IMR-90 (cell line): ENCODE data around the gene BMP4. TPM values are rescaled to one million over a fixed set of nuclear protein-coding genes. Genes with fewer than 3 reads are reported as not detected.
A peak's percentile ranks its signal among the peaks of the same experiment; 100 is the strongest.

ENCODE experiments used
- ATAC-seq: fragments of 200-7000 bp; cut with Tn5 transposase; 2 replicates; pipeline ENCODE4 v1.9.1; 2020; ENCODE audit warnings: low read depth, mild to moderate bottlenecking, moderate library complexity
- BruUV-seq: library from RNA; stranded (reverse); fragments of 400-500 nt; replicated peaks from 2 replicates; lab custom pipeline; 2021; lab: Mats Ljungman, UMichigan
- CTCF ChIA-PET: fragments of 300-600 bp; formaldehyde crosslinking; extraction: SDS; loops from one replicate; lab custom pipeline; 2021; ENCODE audit warnings: antibody characterized with exemption; lab: Yijun Ruan, JAX
- POLR2A ChIA-PET: fragments of 300-600 bp; sonication (Branson Sonifier 250); formaldehyde crosslinking; loops from one replicate; lab custom pipeline; 2022; ENCODE audit warnings: antibody characterized with exemption; ENCODE audit not compliant: unreplicated experiment; lab: Charles Lee
- DNase-seq: peaks from one replicate; pipeline ENCODE4 v3.0.0; 2013
- H2AFZ ChIP-seq: replicated peaks from 2 replicates; pipeline ENCODE3; 2013; ENCODE audit warnings: low read length, mild to moderate bottlenecking; ENCODE audit not compliant: poor library complexity
- H2AK5ac ChIP-seq: 2 replicates; pipeline ENCODE4 v1.6.1; 2013; ENCODE audit warnings: low read depth, low read length, inconsistent platforms
- H2AK9ac ChIP-seq: replicated peaks from 2 replicates; pipeline ENCODE3; 2013; ENCODE audit warnings: mild to moderate bottlenecking, low read depth, low read length, moderate library complexity; ENCODE audit not compliant: poor library complexity
- H2BK120ac ChIP-seq: 2 replicates; pipeline ENCODE4 v1.6.1; 2013; ENCODE audit warnings: low read depth, low read length, inconsistent platforms
- H2BK15ac ChIP-seq: 3 replicates; pipeline ENCODE4 v1.6.1; 2013; ENCODE audit warnings: low read depth, low read length, inconsistent platforms
- H2BK20ac ChIP-seq: 2 replicates; pipeline ENCODE4 v1.6.1; 2013; ENCODE audit warnings: low read depth, mild to moderate bottlenecking, inconsistent platforms, low read length, moderate library complexity
- H2BK5ac ChIP-seq: 2 replicates; pipeline ENCODE4 v1.6.1; 2013; ENCODE audit warnings: mild to moderate bottlenecking, low read depth, low read length, inconsistent platforms; ENCODE audit not compliant: poor library complexity, severe bottlenecking
- H3K14ac ChIP-seq: replicated peaks from 2 replicates; pipeline ENCODE4 v1.6.1; 2013; ENCODE audit warnings: low read depth, low read length, inconsistent platforms
- H3K18ac ChIP-seq: 2 replicates; pipeline ENCODE4 v1.6.1; 2013; ENCODE audit warnings: low read depth, low read length, control low read depth
- H3K23ac ChIP-seq: 2 replicates; pipeline ENCODE4 v1.6.1; 2013; ENCODE audit warnings: low read depth, low read length, inconsistent platforms
- H3K27ac ChIP-seq: 2 replicates; pipeline ENCODE4 v1.5.1; 2013; ENCODE audit warnings: mild to moderate bottlenecking, control low read depth, low read length; ENCODE audit not compliant: insufficient read depth
- H3K27me3 ChIP-seq: 2 replicates; pipeline ENCODE4 v1.6.1; 2013; ENCODE audit warnings: low read length; ENCODE audit not compliant: control insufficient read depth, insufficient read depth
- H3K36me3 ChIP-seq: 2 replicates; pipeline ENCODE4 v1.6.1; 2013; ENCODE audit warnings: low read length, mixed read lengths; ENCODE audit not compliant: control insufficient read depth, insufficient read depth
- H3K4ac ChIP-seq: 2 replicates; pipeline ENCODE4 v1.6.1; 2013; ENCODE audit warnings: low read depth, low read length, inconsistent platforms
- H3K4me1 ChIP-seq: 2 replicates; pipeline ENCODE4 v1.6.1; 2013; ENCODE audit warnings: low read length, mixed read lengths; ENCODE audit not compliant: control insufficient read depth, insufficient read depth
- H3K4me2 ChIP-seq: 2 replicates; pipeline ENCODE4 v1.6.1; 2013; ENCODE audit warnings: low read depth, mild to moderate bottlenecking, control low read depth, low read length, moderate library complexity
- H3K4me3 ChIP-seq: 2 replicates; pipeline ENCODE4 v1.5.1; 2013; ENCODE audit warnings: low read depth, mild to moderate bottlenecking, control low read depth, low read length, moderate library complexity; ENCODE audit not compliant: insufficient read depth
- H3K56ac ChIP-seq: 2 replicates; pipeline ENCODE4 v1.6.1; 2013; ENCODE audit warnings: low read length, inconsistent platforms; ENCODE audit not compliant: insufficient read depth; ENCODE audit errors: extremely low read depth
- H3K79me1 ChIP-seq, 2 experiments: 2 replicates each; pipeline ENCODE4 v1.6.1; 2013; ENCODE audit warnings: low read length in 2 of 2, inconsistent platforms in 1 of 2, low read depth in 1 of 2
- H3K9ac ChIP-seq: 2 replicates; pipeline ENCODE4 v1.6.1; 2013; ENCODE audit warnings: low read depth, low read length, control low read depth
- H3K9me1 ChIP-seq: 2 replicates; pipeline ENCODE4 v1.6.1; 2013; ENCODE audit warnings: low read length, inconsistent platforms; ENCODE audit not compliant: insufficient read depth
- H3K9me3 ChIP-seq: 2 replicates; pipeline ENCODE4 v1.6.1; 2013; ENCODE audit warnings: low read length; ENCODE audit not compliant: control insufficient read depth, insufficient read depth
- H4K20me1 ChIP-seq: 2 replicates; pipeline ENCODE4 v1.6.1; 2013; ENCODE audit warnings: low read length, inconsistent platforms; ENCODE audit not compliant: insufficient read depth
- H4K5ac ChIP-seq: 2 replicates; pipeline ENCODE4 v1.6.1; 2013; ENCODE audit warnings: mild to moderate bottlenecking, low read depth, low read length, control low read depth
- H4K8ac ChIP-seq, 2 experiments: 2 replicates each; pipeline ENCODE4 v1.6.1; 2013; ENCODE audit warnings: low read depth in 2 of 2, low read length in 2 of 2, control low read depth in 1 of 2, inconsistent platforms in 1 of 2
- H4K91ac ChIP-seq: 2 replicates; pipeline ENCODE4 v1.6.1; 2013; ENCODE audit warnings: low read depth, low read length, inconsistent platforms; ENCODE audit not compliant: insufficient read depth
- BHLHE40 ChIP-seq: fragments of 150-350 bp; IDR thresholded peaks from 2 replicates; pipeline ENCODE4 v1.6.1; 2016; ENCODE audit warnings: mild to moderate bottlenecking, low read depth, low read length
- CEBPB ChIP-seq: IDR thresholded peaks from 2 replicates; pipeline ENCODE4 v1.6.1; 2012; ENCODE audit warnings: low read depth, low read length, improper control_type of control experiment
- CHD1 ChIP-seq: IDR thresholded peaks from 2 replicates; pipeline ENCODE4 v1.6.1; 2012; ENCODE audit warnings: low read depth, low read length, improper control_type of control experiment
- ELK1 ChIP-seq: fragments of 150-350 bp; IDR thresholded peaks from 2 replicates; pipeline ENCODE4 v1.6.1; 2016; ENCODE audit warnings: low read depth, mild to moderate bottlenecking, low read length, moderate library complexity, borderline replicate concordance
- FOS ChIP-seq: fragments of 150-350 bp; IDR thresholded peaks from 2 replicates; pipeline ENCODE4 v1.6.1; 2016; ENCODE audit warnings: low read depth, low read length
- MAFK ChIP-seq: IDR thresholded peaks from 2 replicates; pipeline ENCODE4 v1.6.1; 2012; ENCODE audit warnings: low read depth, low read length, improper control_type of control experiment
- MAZ ChIP-seq: IDR thresholded peaks from 2 replicates; pipeline ENCODE4 v1.6.1; 2012; ENCODE audit warnings: low read depth, mild to moderate bottlenecking, low read length, improper control_type of control experiment, moderate library complexity, borderline replicate concordance
- NFE2L2 ChIP-seq: fragments of 150-350 bp; IDR thresholded peaks from 2 replicates; pipeline ENCODE4 v1.6.1; 2016; ENCODE audit warnings: low read depth, mild to moderate bottlenecking, low read length
- POLR2A ChIP-seq: IDR thresholded peaks from 2 replicates; pipeline ENCODE4 v1.6.1; 2012; ENCODE audit warnings: mild to moderate bottlenecking, low read depth, low read length
- RCOR1 ChIP-seq: IDR thresholded peaks from 2 replicates; pipeline ENCODE4 v1.6.1; 2012; ENCODE audit warnings: mild to moderate bottlenecking, low read length, improper control_type of control experiment; ENCODE audit not compliant: insufficient replicate concordance
- RFX5 ChIP-seq: IDR thresholded peaks from 2 replicates; pipeline ENCODE4 v1.8.0; 2012; ENCODE audit warnings: low read depth, mild to moderate bottlenecking, low read length, moderate library complexity
- SMC3 ChIP-seq: fragments of 150-350 bp; IDR thresholded peaks from 2 replicates; pipeline ENCODE4 v1.6.1; 2016; ENCODE audit warnings: low read depth, mild to moderate bottlenecking, antibody characterized with exemption, low read length, moderate library complexity
- WGBS, 2 experiments: methylation state at CpG; one replicate each; pipeline versions ENCODE4 v1.1.5 to v1.1.7; 2013; ENCODE audit warnings: missing lambda C conversion rate in 2 of 2; ENCODE audit not compliant: insufficient read length in 1 of 2; ENCODE audit errors: extremely low coverage in 2 of 2; 5-methylcytosine and 5-hydroxymethylcytosine counted together
- dilution Hi-C: fragments of 300-500 bp; cut with HindIII; formaldehyde crosslinking; loops from one replicate; pipeline ENCODE4 v1.14.3; 2018; ENCODE audit warnings: low sequenced_read_pairs; ENCODE audit not compliant: unreplicated experiment
- in situ Hi-C: fragments of 300-500 bp; cut with MboI; formaldehyde crosslinking; loops from 3 replicates; pipeline ENCODE4 v1.14.3; 2019; ENCODE audit warnings: low sequenced_read_pairs, inconsistent platforms, mixed read lengths
- intact Hi-C: fragments of 100-400 bp; cut with micrococcal nuclease; formaldehyde crosslinking; loops from 2 replicates; pipeline ENCODE4 v1.10.0; 2022
- polyA plus RNA-seq, 3 experiments: library from polyadenylated mRNA; depleted of rRNA; stranded (reverse); fragments of >200 nt; gene quantifications; 2 replicates each; pipeline ENCODE4 v1.2.3, GENCODE V29; 2012; ENCODE audit warnings: low replicate concordance in 1 of 3
- total RNA-seq: library from RNA; depleted of rRNA; stranded (reverse); fragments of >200 nt; gene quantifications from 2 replicates; pipeline ENCODE4 v1.2.3, GENCODE V29; 2012
- TF ChIP-seq, protein P1 (sequence below): fragments of 150-350 bp; IDR thresholded peaks from 2 replicates; pipeline ENCODE4 v1.6.1; 2017; ENCODE audit warnings: mild to moderate bottlenecking, antibody characterized with exemption, low read length, low read depth

The BMP4 gene
- total and polyA plus RNA-seq, 2 of the 4 experiments (the other 2 are of a cell fraction): 3.4 to 4.2 TPM

DNA sequence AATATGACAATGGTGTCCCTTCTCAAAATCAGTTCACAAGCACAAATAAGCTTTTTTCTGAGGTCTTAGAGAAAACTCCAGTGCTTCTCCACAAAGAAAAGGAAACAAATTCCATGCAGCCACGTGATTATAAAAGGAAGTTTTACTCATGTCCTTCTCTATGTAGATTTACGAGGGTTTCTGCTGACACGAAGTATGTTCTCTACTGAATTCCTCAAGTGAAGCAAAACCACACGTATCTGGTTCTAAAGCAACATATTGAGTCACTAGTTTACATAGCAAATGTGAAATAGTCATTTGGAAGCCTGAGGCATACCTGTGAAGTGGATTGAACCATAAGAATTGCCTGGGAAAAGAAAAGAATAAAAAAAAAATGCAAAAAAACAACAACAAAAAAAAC, 31.9 kb downstream of the BMP4 start:
- peak overlapping the region in 1 of 2 experiments; percentile 86; a peak in 1 of 4 replicates for H4K8ac ChIP-seq
- ATAC-seq: peak; percentile 80
- in situ Hi-C loops (no loop called here), intact Hi-C loops (no loop called here), dilution Hi-C loops (no loop called here)
- H2AK9ac ChIP-seq: no peak overlapping the region
- peak overlapping the region; percentile 52 for H3K4me2 ChIP-seq
- peaks cover 13% of the 10 kb centered on the region for H3K9me1 ChIP-seq
- H2AK5ac ChIP-seq: no peak overlapping the region
- no peak overlapping the region for H3K14ac ChIP-seq
- DNase-seq: peak; percentile 95
- no peaks in the 10 kb centered on the region for H3K9me3 ChIP-seq
- H3K27ac ChIP-seq: no peak overlapping the region
- no peaks in the 10 kb centered on the region for H4K20me1 ChIP-seq
- no peak overlapping the region for H2BK20ac ChIP-seq
- no peak overlapping the region for H2AFZ ChIP-seq
- H3K4me1 ChIP-seq: peaks cover 13% of the 10 kb centered on the region
- no peak overlapping the region for H3K4me3 ChIP-seq
- no peak overlapping the region; the same call in 1 of the 2 replicates for H3K56ac ChIP-seq
- H3K18ac ChIP-seq: peak overlapping the region; percentile 74; the same call in 1 of the 2 replicates
- no peak overlapping the region for H3K23ac ChIP-seq
- H2BK120ac ChIP-seq: peak overlapping the region; percentile 91; the same call in 1 of the 2 replicates
- H4K5ac ChIP-seq: no peak overlapping the region
- WGBS, 2 experiments: no CpG with 5 or more reads among the region's 4 CpGs
- no peak overlapping the region for H4K91ac ChIP-seq
- H3K27me3 ChIP-seq: no peaks in the 10 kb centered on the region
- H3K79me1 ChIP-seq: no peaks in the 10 kb centered on the region
- peak; percentile 78 for TF ChIP-seq CEBPB
- TF ChIP-seq POLR2A: no peak
- peak; percentile 41; the same call in 1 of the 2 replicates for TF ChIP-seq BHLHE40
- no peak for TF ChIP-seq MAZ
- TF ChIP-seq FOS: 0 out of 2 replicates have a peak, but pooled peaks have one; percentile 38
- peak; percentile 28 for TF ChIP-seq RCOR1
- TF ChIP-seq NFE2L2: no peak
- TF ChIP-seq ELK1: no peak
- peak; percentile 80 for TF ChIP-seq MAFK
- TF ChIP-seq, protein P1, sequence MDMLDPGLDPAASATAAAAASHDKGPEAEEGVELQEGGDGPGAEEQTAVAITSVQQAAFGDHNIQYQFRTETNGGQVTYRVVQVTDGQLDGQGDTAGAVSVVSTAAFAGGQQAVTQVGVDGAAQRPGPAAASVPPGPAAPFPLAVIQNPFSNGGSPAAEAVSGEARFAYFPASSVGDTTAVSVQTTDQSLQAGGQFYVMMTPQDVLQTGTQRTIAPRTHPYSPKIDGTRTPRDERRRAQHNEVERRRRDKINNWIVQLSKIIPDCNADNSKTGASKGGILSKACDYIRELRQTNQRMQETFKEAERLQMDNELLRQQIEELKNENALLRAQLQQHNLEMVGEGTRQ: peak; percentile 82
- TF ChIP-seq RFX5: no peak
- no peak for TF ChIP-seq SMC3
- no peak for TF ChIP-seq CHD1
- H3K36me3 ChIP-seq: no peaks in the 10 kb centered on the region
- H2BK15ac ChIP-seq: 0 out of 3 replicates have a peak overlapping the region, but pooled peaks have one; percentile 53
- H2BK5ac ChIP-seq: peak overlapping the region; percentile 79
- no TSS peak for BruUV-seq
- peak overlapping the region; percentile 74; the same call in 1 of the 2 replicates for H3K4ac ChIP-seq
- ChIA-PET CTCF (interaction anchor here (0.7 kb wide), 1 partner anchor 385 kb away, joined by 3 read pairs; no protein-coding TSS in a partner anchor), POLR2A (interaction anchor here (0.6 kb wide), 1 partner anchor 351 kb away, joined by 3 read pairs; no protein-coding TSS in a partner anchor)
- no peak overlapping the region for H3K9ac ChIP-seq
